Stimulated activated CD8-positive, alpha-beta memory T cell treated with anti-CD3 and anti-CD28 coated beads, Interleukin-4, amount 100 ng/mL, for 4 hours (primary cell): ENCODE data around the gene TSSK6.

ENCODE experiments used
- DNase-seq, 2 donors: peaks; one replicate each; pipeline ENCODE4 v3.0.0-alpha.2; 2020; ENCODE audit warnings: low read depth in 2 of 2, low spot score in 1 of 2

TSSK6 gene

GRCh38 chr19:19507354-19507753 is 8.0 kb downstream of the TSSK6 start:
- no peak for DNase-seq

- no peak for DNase-seq
Measured at GRCh38 chr19:19506592-19506991, 8.8 kb downstream of the TSSK6 start.

GRCh38 chr19:19505669-19506326 is 9.6 kb downstream of the TSSK6 start:
- DNase-seq, result no peak

GRCh38 chr19:19504754-19505668 is 10.3 kb downstream of the TSSK6 start:
- DNase-seq, result no peak

GRCh38 chr19:19502808-19503602 is 12.3 kb downstream of the TSSK6 start:
- no peak for DNase-seq

- no peak for DNase-seq
Measured at GRCh38 chr19:19502281-19502680, 13.1 kb downstream of the TSSK6 start.

GRCh38 chr19:19501798-19502197 is 13.6 kb downstream of the TSSK6 start:
- DNase-seq, result no peak

GRCh38 chr19:19500975-19501644 is 14.2 kb downstream of the TSSK6 start:
- no peak for DNase-seq

- DNase-seq, result no peak
Measured at GRCh38 chr19:19499272-19499995, 15.9 kb downstream of the TSSK6 start.

- DNase-seq, result no peak
Measured at GRCh38 chr19:19498255-19498991, 16.9 kb downstream of the TSSK6 start.

GRCh38 chr19:19495614-19496603 is 19.4 kb downstream of the TSSK6 start:
- no peak for DNase-seq

GRCh38 chr19:19493841-19494546 is 21.4 kb downstream of the TSSK6 start:
- no peak for DNase-seq

- DNase-seq, result no peak
Measured at GRCh38 chr19:19492026-19492610, 23.2 kb downstream of the TSSK6 start.

- DNase-seq, result no peak
Measured at GRCh38 chr19:19491321-19492025, 23.9 kb downstream of the TSSK6 start.

- peak; percentile 52 to 77 for DNase-seq
Measured at GRCh38 chr19:19490214-19490968, 25.0 kb downstream of the TSSK6 start.

GRCh38 chr19:19489804-19490204 is 25.5 kb downstream of the TSSK6 start:
- DNase-seq, result no peak
